ENCODE measurements around the gene MYOM3.
"Not testable (repeated sequence)": the region's sequence is repeated elsewhere in the genome, so short reads cannot be mapped to it uniquely, and the experiment has no call there.

The MYOM3 gene

DNA sequence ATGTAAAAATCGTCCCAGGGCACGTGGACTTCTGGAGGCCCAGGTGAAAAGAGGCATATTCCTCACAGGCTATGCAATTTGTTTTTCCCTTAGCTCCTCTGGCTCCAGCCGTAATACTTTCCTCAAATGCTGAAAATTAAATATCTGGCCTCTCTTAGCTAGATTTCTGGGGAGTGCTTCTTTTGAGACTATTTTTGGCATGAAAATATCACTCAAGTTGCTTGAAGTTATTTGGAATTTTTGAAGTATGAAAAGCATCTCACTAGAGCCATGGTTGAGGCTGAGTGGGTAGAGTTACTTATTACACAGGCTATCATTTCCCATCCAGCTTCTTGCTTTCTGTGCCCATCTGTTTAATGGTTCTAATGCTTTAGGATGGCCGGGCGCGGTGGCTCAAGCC is 59.7 kb downstream of the MYOM3 start:
- H3K4me1 ChIP-seq (ENCODE audit: insufficient read depth, insufficient read length): peaks cover under 1% of the 10 kb centered on the region
- no peaks in the 10 kb centered on the region for H3K36me3 ChIP-seq (ENCODE audit: insufficient read depth, insufficient read length, low read length)
- no peak overlapping the region for H3K4me3 ChIP-seq (ENCODE audit: insufficient read length, low read depth)
- H3K9me3 ChIP-seq (ENCODE audit: insufficient read depth, low read length): no peaks in the 10 kb centered on the region
- no peaks in the 10 kb centered on the region for H3K27me3 ChIP-seq (ENCODE audit: insufficient read depth, insufficient read length)
- no peak for DNase-seq (ENCODE audit: low read depth, low spot score)
- no peak overlapping the region for H3K9ac ChIP-seq (ENCODE audit: insufficient read length, low read depth)
- TF ChIP-seq ZNF274 (IDR thresholded peaks at IDR 0.05; ENCODE audit: low read depth, low read length) (no peak), YY1 (IDR thresholded peaks at IDR 0.05; ENCODE audit: insufficient read depth, insufficient read length) (no peak), SUZ12 (IDR thresholded peaks at IDR 0.05; ENCODE audit: extremely low read depth, insufficient read depth, insufficient read length) (no peak)

DNA sequence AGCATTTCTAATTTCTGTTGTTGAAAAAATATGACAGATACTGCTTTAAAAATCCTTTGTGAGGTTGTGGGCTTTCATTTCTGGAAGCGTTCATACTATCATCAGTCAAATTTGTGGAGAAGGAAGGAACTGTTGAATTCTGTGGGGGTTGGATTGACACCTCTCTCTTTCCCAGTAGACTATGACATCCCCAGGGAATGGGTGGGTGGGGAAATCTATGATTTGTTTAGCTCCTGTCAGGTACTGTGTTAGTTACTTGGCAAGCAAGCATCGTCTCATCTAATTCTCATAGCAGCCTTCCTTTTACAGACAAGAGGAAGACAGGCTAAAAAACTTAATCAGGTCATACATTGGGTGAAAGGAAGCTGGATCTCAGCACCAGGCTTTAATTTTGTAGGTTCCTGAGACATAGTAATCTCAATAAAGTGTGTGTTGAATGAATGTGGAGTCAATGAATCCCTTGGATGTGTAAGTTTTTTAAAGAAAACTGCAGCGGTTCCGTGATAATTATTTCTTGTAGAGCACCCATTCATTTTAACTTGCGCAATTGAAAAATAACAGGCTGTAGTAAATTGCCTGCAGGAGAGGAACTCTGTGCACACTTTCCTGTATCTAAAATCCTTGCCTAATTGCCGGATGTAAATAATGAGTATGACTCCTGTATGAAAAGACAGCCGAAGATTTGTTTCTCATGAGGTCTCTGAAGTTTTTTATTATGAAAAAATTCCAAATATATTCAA is 60.6 kb downstream of the MYOM3 start:
- no peak overlapping the region for H3K4me3 ChIP-seq (ENCODE audit: insufficient read length, low read depth)
- H3K9me3 ChIP-seq (ENCODE audit: insufficient read depth, low read length): no peaks in the 10 kb centered on the region
- no peaks in the 10 kb centered on the region for H3K27me3 ChIP-seq (ENCODE audit: insufficient read depth, insufficient read length)
- DNase-seq (ENCODE audit: low read depth, low spot score): no peak
- TF ChIP-seq SUZ12 (IDR thresholded peaks at IDR 0.05; ENCODE audit: extremely low read depth, insufficient read depth, insufficient read length) (no peak), ZNF274 (IDR thresholded peaks at IDR 0.05; ENCODE audit: low read depth, low read length) (no peak), YY1 (IDR thresholded peaks at IDR 0.05; ENCODE audit: insufficient read depth, insufficient read length) (no peak)
- H3K4me1 ChIP-seq (ENCODE audit: insufficient read depth, insufficient read length): peaks cover 5% of the 10 kb centered on the region
- no peak overlapping the region for H3K9ac ChIP-seq (ENCODE audit: insufficient read length, low read depth)
- H3K36me3 ChIP-seq (ENCODE audit: insufficient read depth, insufficient read length, low read length): no peaks in the 10 kb centered on the region

DNA sequence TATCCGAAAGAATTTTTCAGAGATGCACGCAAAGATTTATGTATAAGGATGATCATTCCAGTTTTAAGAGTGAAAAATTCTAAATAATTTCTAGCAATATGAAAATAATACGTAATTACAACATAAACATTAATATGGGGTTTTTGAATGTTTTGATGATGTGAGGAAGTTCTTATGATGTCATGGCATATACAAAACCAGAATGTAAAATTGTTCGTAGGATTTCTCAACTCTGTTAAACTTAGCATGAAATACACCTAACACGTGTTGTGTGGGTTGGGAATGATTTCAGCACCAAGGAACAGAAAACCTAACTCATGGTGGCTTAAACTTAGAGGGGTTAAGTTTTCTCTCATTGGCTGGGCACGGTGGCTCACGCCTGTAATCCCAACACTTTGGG is 62.2 kb downstream of the MYOM3 start:
- H3K4me1 ChIP-seq (ENCODE audit: insufficient read depth, insufficient read length): peaks cover 5% of the 10 kb centered on the region
- H3K9me3 ChIP-seq (ENCODE audit: insufficient read depth, low read length): no peaks in the 10 kb centered on the region
- no peak overlapping the region for H3K4me3 ChIP-seq (ENCODE audit: insufficient read length, low read depth)
- no peaks in the 10 kb centered on the region for H3K27me3 ChIP-seq (ENCODE audit: insufficient read depth, insufficient read length)
- TF ChIP-seq SUZ12 (IDR thresholded peaks at IDR 0.05; ENCODE audit: extremely low read depth, insufficient read depth, insufficient read length) (no peak), YY1 (IDR thresholded peaks at IDR 0.05; ENCODE audit: insufficient read depth, insufficient read length) (no peak), ZNF274 (IDR thresholded peaks at IDR 0.05; ENCODE audit: low read depth, low read length) (no peak)
- no peaks in the 10 kb centered on the region for H3K36me3 ChIP-seq (ENCODE audit: insufficient read depth, insufficient read length, low read length)
- DNase-seq (ENCODE audit: low read depth, low spot score): no peak
- H3K9ac ChIP-seq (ENCODE audit: insufficient read length, low read depth): no peak overlapping the region

DNA sequence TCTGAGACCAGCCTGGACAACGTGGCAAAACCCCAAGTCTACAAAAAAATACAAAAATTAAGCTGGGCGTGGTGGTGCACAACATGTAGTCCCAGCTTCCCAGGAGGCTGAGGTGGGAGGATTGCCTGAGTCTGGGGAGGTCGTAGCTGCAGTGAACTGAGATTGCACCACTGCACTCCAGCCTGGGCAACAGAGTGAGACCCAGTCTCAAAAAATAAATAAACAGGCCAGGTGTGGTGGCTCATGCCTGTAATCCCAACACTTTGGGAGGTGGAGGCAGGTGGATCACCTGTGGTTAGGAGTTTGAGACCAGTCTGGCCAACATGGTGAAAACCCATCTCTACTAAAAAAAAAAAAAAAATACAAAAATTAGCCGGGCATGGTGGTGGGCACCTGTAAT is 63.0 kb downstream of the MYOM3 start:
- H3K27me3 ChIP-seq (ENCODE audit: insufficient read depth, insufficient read length); DNase-seq (ENCODE audit: low read depth, low spot score); H3K4me1 ChIP-seq (ENCODE audit: insufficient read depth, insufficient read length); H3K4me3 ChIP-seq (ENCODE audit: insufficient read length, low read depth); H3K9ac ChIP-seq (ENCODE audit: insufficient read length, low read depth); H3K36me3 ChIP-seq (ENCODE audit: insufficient read depth, insufficient read length, low read length); H3K9me3 ChIP-seq (ENCODE audit: insufficient read depth, low read length): not testable (repeated sequence)

DNA sequence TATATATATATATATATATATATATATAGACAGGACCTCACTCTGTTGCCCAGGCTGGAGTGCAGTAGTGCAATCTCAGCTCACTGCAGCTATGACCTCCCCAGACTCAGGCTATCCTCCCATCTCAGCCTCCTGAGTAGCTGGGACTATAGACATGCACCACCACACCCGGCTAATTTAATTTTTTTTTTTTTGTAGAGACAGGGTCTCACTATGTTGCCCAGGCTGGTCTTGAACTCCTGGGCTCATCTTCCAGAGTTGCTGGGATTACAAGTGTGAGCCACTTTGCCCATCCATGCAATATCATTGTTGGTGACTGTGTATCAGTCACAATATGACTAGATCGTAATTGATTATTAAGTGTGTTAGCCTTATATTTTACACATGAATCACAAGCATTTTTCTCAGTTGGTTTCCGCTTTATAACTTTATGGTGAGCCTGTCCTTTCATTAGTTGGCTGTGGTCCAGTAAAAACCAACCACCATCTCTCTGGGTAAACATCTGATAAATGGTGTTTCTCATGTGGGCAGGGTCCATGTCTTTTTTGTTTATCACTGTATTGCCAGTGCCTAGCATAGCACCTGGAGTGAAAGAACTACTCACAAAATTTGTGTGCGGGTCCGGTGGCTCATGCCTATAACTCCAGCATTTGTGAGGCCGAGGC is 63.6 kb downstream of the MYOM3 start:
- Histone ChIP-seq H3K36me3 (ENCODE audit: insufficient read depth, insufficient read length, low read length) (no peaks in the 10 kb centered on the region), H3K4me1 (ENCODE audit: insufficient read depth, insufficient read length) (peaks cover 8% of the 10 kb centered on the region), H3K27me3 (ENCODE audit: insufficient read depth, insufficient read length) (no peaks in the 10 kb centered on the region), H3K9ac (ENCODE audit: insufficient read length, low read depth) (no peak overlapping the region), H3K4me3 (ENCODE audit: insufficient read length, low read depth) (no peak overlapping the region), H3K9me3 (ENCODE audit: insufficient read depth, low read length) (no peaks in the 10 kb centered on the region)
- TF ChIP-seq YY1 (IDR thresholded peaks at IDR 0.05; ENCODE audit: insufficient read depth, insufficient read length) (no peak), SUZ12 (IDR thresholded peaks at IDR 0.05; ENCODE audit: extremely low read depth, insufficient read depth, insufficient read length) (no peak), ZNF274 (IDR thresholded peaks at IDR 0.05; ENCODE audit: low read depth, low read length) (no peak)
- no peak for DNase-seq (ENCODE audit: low read depth, low spot score)

DNA sequence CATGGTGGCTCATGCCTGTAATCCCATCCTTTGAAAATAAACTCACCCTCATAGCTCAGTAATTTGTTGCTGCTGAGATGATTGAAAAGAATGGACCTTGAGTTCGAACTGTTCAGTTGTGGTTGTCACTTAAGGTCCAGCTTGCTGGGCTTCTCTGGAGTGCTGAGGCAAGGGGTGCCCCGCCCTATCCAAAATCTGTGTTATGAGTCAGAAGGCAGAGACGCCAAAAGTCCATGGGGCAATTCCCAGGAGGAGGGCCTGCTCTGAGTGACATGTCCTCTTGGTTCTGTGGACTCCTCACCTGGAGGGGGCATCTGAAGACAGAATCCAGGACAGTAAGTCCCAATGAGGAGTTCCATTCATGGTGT is 64.8 kb downstream of the MYOM3 start:
- no peaks in the 10 kb centered on the region for H3K27me3 ChIP-seq (ENCODE audit: insufficient read depth, insufficient read length)
- H3K9me3 ChIP-seq (ENCODE audit: insufficient read depth, low read length): no peaks in the 10 kb centered on the region
- no peak overlapping the region for H3K4me3 ChIP-seq (ENCODE audit: insufficient read length, low read depth)
- TF ChIP-seq SUZ12 (IDR thresholded peaks at IDR 0.05; ENCODE audit: extremely low read depth, insufficient read depth, insufficient read length): no peak
- no peak for TF ChIP-seq ZNF274 (IDR thresholded peaks at IDR 0.05; ENCODE audit: low read depth, low read length)
- TF ChIP-seq YY1 (IDR thresholded peaks at IDR 0.05; ENCODE audit: insufficient read depth, insufficient read length): no peak
- H3K9ac ChIP-seq (ENCODE audit: insufficient read length, low read depth): no peak overlapping the region
- no peak for DNase-seq (ENCODE audit: low read depth, low spot score)
- no peaks in the 10 kb centered on the region for H3K36me3 ChIP-seq (ENCODE audit: insufficient read depth, insufficient read length, low read length)
- H3K4me1 ChIP-seq (ENCODE audit: insufficient read depth, insufficient read length): peaks cover 10% of the 10 kb centered on the region

DNA sequence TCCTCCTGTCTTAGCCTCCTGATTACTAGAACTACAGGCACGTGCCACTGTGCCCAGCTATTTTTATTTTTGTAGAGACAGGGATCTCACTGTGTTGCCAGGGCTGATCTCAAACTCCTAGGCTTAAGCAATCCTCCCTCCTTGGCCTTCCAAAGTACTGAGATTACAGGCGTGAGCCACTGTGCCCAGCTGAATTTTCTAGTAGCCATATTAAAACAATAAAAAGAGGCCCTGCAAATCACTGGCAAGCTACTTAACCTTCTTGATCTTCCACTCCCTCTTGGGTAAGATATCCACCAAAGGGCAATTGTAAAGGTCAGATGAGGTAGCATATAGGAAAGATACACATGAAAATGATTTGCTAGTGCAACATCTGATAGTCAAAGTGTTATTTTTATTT is 66.2 kb downstream of the MYOM3 start:
- DNase-seq (ENCODE audit: low read depth, low spot score): no peak
- no peak overlapping the region for H3K9ac ChIP-seq (ENCODE audit: insufficient read length, low read depth)
- H3K4me1 ChIP-seq (ENCODE audit: insufficient read depth, insufficient read length): peaks cover 10% of the 10 kb centered on the region
- no peak for TF ChIP-seq SUZ12 (IDR thresholded peaks at IDR 0.05; ENCODE audit: extremely low read depth, insufficient read depth, insufficient read length)
- no peak for TF ChIP-seq YY1 (IDR thresholded peaks at IDR 0.05; ENCODE audit: insufficient read depth, insufficient read length)
- TF ChIP-seq ZNF274 (IDR thresholded peaks at IDR 0.05; ENCODE audit: low read depth, low read length): no peak
- no peaks in the 10 kb centered on the region for H3K36me3 ChIP-seq (ENCODE audit: insufficient read depth, insufficient read length, low read length)
- no peaks in the 10 kb centered on the region for H3K9me3 ChIP-seq (ENCODE audit: insufficient read depth, low read length)
- H3K27me3 ChIP-seq (ENCODE audit: insufficient read depth, insufficient read length): no peaks in the 10 kb centered on the region
- no peak overlapping the region for H3K4me3 ChIP-seq (ENCODE audit: insufficient read length, low read depth)

DNA sequence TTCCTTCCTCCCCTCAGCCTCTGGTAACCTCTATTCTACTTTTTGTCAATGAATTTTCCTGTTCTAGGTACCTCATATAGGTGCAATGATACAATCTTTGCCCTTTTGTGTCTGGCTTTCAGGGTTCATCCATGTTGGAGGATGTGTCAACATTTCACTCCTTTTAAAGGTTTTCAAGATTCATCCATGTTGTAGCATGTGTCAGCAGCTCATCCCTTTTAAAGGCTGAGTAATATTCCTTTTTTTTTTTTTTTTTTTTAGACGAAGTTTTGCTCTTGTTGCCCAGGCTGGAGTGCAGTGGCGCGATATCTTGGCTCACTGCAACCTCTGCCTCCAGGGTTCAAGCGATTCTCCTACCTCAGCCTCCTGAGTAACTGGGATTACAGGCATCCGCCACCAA is 67.3 kb downstream of the MYOM3 start:
- peaks cover 10% of the 10 kb centered on the region for H3K4me1 ChIP-seq (ENCODE audit: insufficient read depth, insufficient read length)
- H3K9me3 ChIP-seq (ENCODE audit: insufficient read depth, low read length); H3K9ac ChIP-seq (ENCODE audit: insufficient read length, low read depth); H3K27me3 ChIP-seq (ENCODE audit: insufficient read depth, insufficient read length); H3K36me3 ChIP-seq (ENCODE audit: insufficient read depth, insufficient read length, low read length); DNase-seq (ENCODE audit: low read depth, low spot score); H3K4me3 ChIP-seq (ENCODE audit: insufficient read length, low read depth): not testable (repeated sequence)
